DMS53 treated with DMSO at 0.1 percent for 48 hours (cell line): ENCODE measurements around the gene SIPA1L2.

Experiments
- DNase-seq: peaks from one replicate; lab custom pipeline; 2025; ENCODE audit not compliant: unreplicated experiment; lab: John Stamatoyannopoulos, UW

The SIPA1L2 gene

DNA sequence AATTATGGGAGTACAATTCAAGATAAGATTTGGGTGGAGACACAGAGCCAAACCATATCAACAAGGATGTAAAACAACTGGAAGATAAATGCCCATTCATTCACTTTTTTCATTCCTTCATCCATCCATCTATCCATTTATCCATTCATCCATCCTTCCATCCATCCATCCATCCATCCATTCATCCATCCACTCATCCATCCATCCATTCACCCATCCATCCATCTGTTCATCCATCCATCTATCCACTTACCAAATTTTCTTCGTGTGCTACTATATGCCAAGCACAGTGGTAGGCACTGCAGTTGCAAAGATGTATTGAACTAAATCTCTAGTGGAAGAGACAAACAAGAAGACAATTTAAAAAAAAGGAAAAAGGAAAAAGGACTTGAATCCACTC, 14.3 kb upstream of the SIPA1L2 start:
- DNase-seq: no peak

DNA sequence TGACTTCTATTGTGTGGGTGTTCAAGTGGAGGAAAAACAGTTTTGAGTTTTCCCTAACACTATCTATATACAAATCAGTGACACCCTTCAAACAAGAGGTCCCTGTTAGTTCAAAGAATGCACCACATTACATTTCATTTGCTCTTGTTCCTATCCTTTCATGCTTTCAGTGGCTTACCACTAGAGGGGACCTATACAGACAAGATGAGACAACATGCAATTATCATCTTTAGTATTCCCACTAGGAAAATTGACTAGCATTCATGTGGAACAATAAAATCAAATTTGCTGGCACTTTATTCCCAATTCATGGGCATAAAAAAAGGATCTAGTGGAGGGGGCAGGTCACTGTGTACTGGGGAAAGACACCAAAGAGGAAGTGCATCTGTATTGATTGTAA, 13.3 kb upstream of the SIPA1L2 start:
- no peak for DNase-seq

DNA sequence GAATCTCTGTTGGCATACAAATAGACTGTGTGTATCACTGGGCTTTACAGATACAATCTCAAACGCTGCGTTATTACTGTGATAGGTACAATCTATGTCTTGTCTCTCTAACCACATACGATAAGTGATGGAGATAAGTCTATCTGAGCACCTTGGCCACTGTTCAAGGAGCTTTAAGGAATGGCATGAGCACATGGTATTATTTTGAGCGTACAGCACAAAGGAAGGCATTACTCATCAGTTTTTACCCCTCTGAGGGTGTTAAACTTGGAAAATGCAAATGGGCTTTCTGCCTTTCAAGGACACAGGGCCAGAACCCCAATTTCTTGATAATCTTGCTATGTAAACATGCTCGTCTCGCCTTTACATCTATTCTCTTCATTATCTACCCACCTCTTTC, 11.6 kb upstream of the SIPA1L2 start:
- DNase-seq: no peak

DNA sequence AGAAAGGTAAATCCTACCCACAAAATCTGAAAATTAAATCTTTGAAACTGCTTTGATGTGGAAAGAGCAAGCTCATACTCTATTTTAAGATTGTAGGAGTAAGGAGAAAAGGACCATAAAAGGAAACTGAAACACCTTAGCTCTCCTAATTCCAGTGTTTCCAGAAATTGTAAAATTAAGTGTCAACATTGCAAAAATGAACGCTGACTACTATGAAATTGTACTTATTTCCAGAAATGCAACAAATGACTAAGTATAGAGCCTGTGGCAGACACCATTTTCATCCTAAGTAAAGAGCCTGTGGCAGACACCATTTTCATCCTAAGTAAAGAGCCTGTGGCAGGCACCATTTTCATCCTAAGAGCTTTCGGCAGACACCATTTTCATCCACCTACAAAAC, 6.9 kb upstream of the SIPA1L2 start:
- DNase-seq: no peak

DNA sequence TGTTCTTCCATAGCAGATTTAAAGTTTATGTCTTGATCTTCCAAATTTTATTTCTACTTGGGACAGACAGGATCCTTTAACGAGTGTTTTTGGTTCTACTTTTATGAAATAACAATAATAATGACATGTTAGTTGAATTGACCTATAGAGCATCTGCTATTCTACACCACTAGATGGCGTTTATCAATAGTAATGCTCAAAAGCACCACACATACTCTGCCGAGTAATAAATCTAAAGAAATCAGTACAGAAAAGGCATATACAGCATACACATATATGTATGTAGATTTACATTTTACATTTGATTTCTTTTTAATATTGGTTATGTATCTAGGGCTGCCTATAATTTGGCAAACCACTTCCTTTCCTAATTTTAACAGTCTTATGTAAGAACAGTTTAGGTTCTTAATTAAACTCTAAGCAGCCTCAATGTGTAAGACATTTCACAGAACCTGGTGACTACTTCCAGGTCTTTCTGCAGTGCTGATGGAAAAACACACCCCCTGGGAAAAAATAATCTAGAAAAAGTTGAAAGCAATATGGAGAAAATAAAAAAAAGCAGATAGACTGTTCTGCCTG, 5.9 kb upstream of the SIPA1L2 start:
- peak; percentile 75 for DNase-seq

DNA sequence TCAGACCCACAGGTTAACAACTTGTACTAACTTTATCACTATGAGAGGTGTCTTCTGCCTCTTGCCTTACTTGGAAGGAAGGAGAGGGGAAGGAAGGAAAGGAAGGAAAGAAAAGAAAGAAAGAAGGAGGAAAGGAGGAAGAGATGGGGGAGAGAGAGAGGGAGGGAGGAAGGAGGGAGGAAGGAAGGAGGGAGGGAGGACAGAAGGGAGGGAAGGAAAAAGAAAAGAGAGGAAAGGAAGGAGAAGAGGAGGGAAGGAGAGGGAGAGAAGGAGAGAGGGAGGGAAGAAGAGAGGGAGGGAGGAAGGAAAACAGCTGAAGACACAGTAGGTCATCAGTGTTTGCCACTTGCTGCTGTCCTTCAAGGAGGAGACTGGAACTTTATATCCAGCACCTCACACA, 5.3 kb upstream of the SIPA1L2 start:
- DNase-seq: no peak

DNA sequence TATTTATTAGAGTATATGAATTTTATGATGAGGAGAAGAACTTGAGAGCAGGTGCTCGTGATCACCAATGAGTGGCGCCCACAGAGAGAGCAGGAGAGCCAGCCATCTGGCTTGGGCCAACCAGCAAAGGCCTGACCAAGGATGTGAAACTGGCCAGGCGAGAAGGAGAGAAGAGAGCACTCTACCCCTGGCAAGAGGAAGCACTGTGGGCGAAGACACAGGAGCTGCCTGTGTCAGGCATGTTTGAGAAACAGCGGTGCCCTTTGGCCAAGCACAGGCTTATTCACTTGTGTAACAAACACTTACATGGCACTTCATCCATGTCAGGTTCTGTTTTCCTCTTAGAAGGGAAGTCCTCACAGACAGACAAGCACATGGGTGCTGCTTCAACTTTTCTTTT, 4.2 kb upstream of the SIPA1L2 start:
- peak; percentile 83 for DNase-seq

DNA sequence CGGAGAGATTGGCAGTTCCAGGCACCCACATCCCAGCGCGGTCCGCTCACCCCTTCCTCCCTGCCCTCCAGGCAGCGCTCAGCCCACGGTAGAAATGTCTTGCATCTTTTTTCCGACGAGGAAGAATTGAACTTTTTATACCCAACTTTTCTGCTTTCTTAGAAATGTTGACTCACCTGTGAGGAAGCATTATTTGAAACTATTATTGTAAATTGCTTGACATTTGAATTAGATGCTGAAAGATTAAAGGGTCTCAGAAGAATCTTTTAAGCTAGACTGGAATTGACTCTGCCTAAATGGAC, 912 bp upstream of the SIPA1L2 start:
- no peak for DNase-seq

DNA sequence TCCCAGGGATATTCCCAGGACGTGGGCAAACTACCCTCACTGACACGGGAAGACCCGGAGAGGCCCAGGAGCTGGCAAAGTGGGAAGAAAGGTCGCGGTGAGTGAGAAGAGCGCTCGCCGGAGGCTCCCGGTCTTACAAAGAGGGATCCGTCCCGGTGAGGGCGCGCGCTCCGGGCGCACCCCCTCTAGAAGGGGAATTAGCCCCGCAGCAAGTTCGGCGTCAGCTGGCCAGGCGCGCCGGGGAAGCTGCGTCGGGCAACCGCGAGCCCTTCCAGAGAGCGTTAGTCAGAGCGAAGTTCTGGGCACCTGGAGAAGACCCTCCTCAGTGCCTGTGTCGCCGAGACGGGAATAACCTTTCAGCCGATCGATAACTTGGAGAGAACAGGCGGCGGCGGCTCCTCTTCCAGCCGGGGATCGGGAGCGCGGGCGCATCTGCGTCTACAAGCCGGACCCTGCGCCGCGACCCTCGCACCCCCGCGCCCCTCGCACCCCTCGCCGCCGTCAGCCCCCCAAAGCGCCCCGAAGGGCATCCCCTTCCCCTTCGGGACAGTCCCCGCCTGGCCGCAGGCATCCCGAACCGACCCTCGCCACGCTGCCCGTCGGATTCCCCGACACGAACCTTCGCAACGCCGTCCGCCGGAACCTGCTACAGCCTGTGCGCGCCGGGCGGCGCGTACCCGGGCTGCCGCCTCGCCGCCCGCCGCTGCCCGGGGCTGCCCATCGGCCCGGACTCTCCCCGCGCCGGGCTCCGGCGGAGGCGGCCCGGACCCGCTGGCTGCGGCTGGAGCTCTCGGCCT, 485 bp downstream of the SIPA1L2 start:
- no peak for DNase-seq

DNA sequence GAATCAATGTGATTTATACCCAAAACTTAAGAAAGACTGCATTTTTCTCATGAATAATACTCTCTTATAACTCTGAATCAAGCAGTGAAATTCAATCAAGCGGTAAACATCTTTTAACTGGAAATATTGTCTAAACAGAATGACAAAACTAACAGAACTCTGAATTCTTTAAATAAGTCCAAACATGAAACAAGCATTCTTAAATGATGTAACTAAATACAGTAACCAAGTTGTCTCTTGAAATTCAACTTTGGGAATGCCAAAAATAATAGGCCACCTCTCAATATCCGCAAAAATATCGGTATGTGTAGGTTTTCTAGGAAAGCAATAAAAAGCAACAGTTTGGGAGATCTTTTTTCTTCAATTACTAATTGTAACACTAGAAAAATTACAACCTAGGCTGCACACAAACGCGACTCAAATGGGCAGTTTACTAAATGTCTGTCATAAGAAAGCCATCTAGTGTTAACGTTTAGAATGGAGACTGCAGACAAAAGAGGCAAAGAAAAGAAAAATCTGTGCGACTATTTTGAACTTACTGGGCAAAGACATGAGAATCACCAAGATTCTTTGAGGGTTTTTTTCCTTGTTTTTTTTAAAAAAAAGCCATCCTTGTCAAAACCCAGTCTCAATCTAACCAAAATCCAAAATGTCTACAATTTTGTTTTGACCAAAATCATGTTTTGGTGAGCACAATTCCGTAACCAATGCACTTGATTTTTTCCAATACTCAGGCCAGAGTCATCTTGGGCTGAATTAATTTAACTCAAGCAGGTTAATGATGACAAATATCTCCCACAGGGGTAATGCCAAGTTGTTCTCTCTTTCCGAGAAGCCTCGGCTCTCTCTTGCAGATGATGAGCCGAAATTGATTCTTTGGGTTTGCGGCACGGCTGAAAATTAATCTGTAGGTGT, 1.3 kb downstream of the SIPA1L2 start:
- peak; percentile 4 for DNase-seq

DNA sequence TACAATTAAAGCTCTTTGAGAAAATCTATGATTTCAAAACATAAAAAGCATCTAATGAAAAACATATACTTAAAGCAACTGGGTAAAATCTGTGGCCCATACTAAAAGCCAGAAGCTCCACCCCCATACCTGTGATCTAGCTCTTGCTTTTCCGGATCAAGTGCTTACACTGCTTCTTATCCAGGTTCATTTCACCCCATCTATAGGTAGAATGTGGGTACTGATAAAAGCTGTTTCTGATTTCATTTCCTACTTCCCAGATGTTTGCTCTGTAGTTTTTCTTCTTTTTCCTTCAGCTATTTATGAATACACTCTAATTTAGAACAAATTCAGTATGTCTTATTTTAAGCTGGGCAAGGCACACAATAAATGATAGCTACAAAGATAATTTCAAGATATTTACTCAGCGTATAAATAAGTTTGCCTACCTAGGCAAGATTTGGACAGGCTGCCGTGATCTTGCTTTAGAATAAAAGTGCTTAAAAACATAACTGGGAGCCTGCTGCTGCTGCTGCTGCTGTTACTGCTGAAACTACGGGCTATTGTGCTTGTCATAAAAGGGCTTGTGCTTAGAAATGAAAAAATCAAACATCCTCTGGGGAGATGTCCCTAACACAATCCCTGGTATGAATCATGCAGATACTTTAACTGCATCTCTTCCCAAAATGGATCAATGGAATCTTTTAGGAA, 2.1 kb downstream of the SIPA1L2 start:
- peak; percentile 85 for DNase-seq

DNA sequence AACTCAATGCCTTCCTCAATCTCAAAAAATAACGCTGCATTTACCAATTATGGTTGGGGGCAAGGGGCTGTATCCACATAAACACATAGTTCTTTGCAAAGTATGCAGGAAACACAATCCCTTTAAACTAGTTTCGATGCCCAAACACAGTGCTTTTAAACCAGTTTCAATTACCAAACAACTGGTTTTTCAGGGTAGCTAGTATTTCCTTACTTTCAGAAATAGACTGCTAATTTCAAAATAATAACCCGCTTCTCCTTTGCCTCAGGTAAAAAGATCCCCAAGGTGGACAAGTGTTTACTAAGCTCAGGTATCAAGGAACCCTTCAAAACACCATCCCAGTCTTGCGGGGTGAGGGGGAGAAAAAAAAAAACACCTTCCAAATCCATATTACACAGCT, 2.8 kb downstream of the SIPA1L2 start:
- DNase-seq: no peak

DNA sequence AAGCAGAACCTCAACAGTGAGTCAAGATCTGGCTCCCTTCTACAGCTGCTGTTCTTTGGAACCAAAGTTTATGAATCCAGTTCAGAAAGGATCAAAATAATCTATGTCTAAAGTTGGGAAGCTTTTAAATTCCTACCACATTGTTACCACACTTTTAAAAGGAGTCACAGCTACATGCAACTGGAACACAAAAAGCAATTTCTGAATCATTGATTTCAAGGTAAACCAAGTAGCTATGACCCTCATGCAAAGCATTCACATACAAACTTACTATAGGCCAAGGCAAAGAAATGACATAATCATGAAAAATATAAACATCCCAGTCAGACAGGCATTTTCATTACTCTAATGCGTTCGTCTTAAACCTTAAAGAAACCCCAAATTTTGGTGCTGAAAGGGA, 3.5 kb downstream of the SIPA1L2 start:
- DNase-seq: no peak

DNA sequence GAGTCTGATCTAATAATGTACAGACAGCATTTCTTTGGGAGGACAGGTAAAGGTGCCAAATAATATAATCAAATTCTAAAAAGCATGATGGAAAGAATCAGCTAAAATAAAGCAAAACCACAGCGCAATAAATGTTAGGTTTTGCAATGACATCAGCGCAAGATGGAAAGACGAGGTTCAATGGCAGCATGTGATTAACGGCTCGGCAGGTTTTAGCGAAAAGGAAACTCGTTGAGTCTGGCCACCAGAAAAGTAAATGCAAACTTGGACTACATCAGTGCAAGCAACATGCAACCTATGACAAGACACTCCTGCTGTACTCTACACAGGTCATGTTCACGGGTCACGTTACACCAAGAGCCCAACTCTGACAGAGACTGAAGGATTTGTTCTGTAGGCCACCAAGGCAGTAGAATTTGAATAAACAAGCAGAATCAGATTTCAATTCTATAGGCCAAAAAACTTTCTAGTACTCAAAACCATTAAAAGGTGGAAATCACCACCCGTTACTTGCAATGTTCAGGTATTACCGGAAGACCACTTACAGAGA, 4.5 kb downstream of the SIPA1L2 start:
- no peak for DNase-seq

DNA sequence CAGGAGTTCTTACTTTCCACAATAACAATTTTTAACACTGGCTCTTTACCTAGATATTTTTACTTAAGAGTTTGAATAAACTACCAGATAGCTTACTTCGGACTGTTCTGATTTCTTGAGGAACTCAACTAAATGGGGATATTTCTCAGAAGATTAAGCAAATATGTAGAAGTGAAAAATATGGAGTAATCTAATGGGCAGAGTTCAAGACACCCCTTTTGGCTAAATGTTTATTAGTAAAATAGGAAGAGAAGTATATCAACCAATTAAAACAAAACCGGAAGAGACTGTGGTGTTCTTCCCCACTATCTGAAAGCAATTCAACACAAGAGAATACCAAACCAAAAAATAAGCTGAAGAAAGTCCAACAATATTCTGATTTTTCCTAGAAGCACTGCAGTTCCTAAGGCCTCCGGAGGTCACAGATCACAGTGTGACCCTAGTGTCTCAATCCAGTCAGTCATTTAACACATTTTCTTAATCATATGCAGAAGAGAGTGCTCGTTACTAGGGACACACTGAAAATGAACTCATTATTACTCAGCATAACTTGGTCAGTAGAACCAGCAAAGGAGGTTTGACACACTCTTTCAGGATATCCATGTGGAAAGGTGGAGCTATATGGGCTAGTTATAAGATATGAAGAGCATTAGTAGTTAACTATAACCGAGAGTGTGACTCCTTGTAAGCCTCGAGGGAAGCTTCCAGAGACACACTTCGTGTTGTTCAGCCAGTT, 5.2 kb downstream of the SIPA1L2 start:
- no peak for DNase-seq

DNA sequence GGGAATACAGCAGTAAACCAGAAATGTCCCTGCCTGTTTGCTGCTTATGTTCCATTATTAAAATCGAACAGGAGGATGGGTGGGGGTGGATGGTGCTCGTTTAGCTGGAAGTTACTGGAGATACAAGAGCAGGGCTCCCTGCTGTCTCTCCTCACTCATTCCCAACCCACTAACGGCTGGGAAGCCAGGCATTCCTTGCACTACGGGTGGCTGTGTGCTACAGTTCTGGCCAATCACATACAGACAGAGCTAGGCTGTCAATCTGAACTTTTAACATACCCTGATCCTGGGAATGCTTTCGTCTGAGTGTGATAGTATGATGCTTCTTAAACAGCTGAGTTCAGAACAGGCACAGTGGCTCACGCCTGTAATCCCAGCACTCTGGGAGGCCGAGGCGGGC, 7.0 kb downstream of the SIPA1L2 start:
- no peak for DNase-seq

DNA sequence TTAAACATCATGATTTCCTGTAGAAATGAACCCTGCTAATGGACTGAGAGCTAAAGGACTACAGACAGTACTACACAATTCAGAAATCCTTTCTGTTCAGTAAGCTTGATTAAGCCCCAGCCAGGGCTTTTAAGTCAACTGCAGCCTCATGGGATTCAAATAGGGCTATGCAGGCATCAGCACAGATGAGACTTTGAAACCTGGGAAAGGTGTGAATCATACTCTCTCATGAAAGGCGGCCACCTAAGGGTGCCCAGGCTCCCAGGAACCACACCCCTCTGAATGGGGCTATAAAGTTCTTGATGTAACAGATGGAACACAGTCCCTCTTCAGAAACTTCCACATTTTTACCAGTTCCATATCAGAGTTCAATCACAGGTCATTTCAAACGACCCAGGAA, 7.6 kb downstream of the SIPA1L2 start:
- no peak for DNase-seq

DNA sequence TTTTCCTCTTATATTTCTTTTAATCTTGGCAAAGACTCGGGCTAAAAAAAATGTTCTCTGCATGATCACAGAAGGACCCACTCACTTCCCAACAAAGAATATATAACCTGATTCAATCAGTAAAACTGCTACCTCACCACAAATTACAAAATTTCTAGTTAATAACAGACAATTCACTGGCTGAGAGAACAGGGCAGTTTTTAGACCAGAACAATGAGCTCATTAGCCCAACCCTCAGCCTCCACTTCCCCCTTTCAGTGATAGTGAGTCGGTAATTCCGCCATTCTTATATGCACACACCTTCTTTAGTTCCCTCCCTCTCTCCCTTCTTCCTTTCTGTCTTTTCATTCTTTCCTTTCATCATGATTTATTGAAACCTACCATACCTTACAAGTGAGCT, 8.9 kb downstream of the SIPA1L2 start:
- no peak for DNase-seq

DNA sequence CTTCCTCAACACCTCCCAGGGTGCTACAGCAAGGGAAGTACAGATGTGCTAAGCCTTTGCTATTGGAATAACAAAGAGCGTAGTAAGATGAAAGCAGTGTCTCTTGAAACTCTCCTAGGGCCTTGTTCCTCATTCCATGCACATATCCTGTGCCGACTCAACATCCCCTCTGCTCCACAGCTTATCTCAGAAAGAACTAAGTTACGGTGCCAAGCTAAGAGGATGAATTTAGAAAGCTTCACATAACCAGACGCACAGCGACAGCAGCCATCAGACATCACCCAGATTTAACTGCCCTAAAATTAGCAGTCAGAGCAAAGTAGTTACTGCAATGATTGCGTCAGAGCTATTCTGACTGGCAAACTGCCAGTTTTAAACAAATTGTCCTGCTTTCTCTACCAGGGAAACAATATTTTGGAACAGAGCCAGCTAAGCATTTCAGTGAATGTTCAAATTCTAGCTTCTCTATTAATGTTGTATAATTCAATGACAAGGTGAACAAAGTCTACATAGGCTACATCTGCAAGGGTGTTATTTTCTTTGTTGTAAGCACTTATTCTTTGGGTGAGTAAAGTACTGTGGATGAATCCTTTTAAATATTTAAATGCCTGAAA, 9.5 kb downstream of the SIPA1L2 start:
- DNase-seq: no peak

DNA sequence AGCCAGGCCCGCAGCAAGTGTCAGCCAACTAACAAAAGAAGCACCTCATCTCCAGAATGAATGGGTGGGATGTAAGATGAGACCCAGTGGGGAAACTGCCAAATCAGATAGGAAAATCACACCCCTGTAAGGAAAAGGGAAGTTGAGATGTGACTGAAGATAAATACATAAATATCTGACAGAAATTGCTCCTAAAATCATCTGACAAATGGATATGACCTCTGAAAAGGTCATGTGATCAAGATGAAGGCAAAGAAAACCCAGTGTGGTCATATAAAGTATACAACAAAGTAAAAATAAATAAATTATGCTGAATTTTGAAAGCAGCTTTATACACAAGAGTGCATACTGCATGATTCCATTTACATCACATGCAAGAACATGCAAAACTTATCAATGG, 12.7 kb downstream of the SIPA1L2 start:
- DNase-seq: no peak
